ENCODE data around the gene ENPP6.
A peak's percentile ranks its signal among the peaks of the same experiment; 100 is the strongest.

The ENPP6 gene

GRCh38 chr4:184163813-184164212 is 53.9 kb downstream of the ENPP6 start:
- Histone ChIP-seq H3K4me2 (ENCODE audit: low read depth, low read length, poor library complexity, severe bottlenecking) (no peak overlapping the region), H4K20me1 (ENCODE audit: insufficient read depth, low read length, poor library complexity, severe bottlenecking) (no peaks in the 10 kb centered on the region), H3K27me3 (ENCODE audit: insufficient read depth, low read length, poor library complexity, severe bottlenecking) (no peaks in the 10 kb centered on the region), H3K79me2 (ENCODE audit: insufficient read depth, low read length) (no peaks in the 10 kb centered on the region), H3F3A (ENCODE audit: low read depth) (no peaks in the 10 kb centered on the region), H3K9me2 (replicated peaks; ENCODE audit: low read depth, low read length) (no peaks in the 10 kb centered on the region), H3K36me3 (ENCODE audit: insufficient read depth, low read length) (no peaks in the 10 kb centered on the region), H2AFZ (ENCODE audit: low read length) (no peak overlapping the region), H3K4me1 (ENCODE audit: insufficient read depth, low read length, poor library complexity, severe bottlenecking) (no peaks in the 10 kb centered on the region), H3K9ac (ENCODE audit: low read depth, low read length, poor library complexity, severe bottlenecking) (no peak overlapping the region), H3K9me3 (ENCODE audit: insufficient read depth, low read depth, low read length) (no peaks in the 10 kb centered on the region), H3K4me3 (ENCODE audit: low read length, poor library complexity, severe bottlenecking) (no peak overlapping the region)
- TF ChIP-seq CTCF (conservative IDR thresholded peaks at IDR 0.05; ENCODE audit: low read length) (peak; percentile 77), EZH2phosphoT487 (IDR thresholded peaks at IDR 0.05; ENCODE audit: borderline replicate concordance) (no peak)

GRCh38 chr4:184162596-184162995 is 55.1 kb downstream of the ENPP6 start:
- Histone ChIP-seq H3F3A (ENCODE audit: low read depth) (no peaks in the 10 kb centered on the region), H3K9me3 (ENCODE audit: insufficient read depth, low read depth, low read length) (no peaks in the 10 kb centered on the region), H3K9ac (ENCODE audit: low read depth, low read length, poor library complexity, severe bottlenecking) (no peak overlapping the region), H3K4me2 (ENCODE audit: low read depth, low read length, poor library complexity, severe bottlenecking) (no peak overlapping the region), H3K36me3 (ENCODE audit: insufficient read depth, low read length) (no peaks in the 10 kb centered on the region), H2AFZ (ENCODE audit: low read length) (no peak overlapping the region), H3K9me2 (replicated peaks; ENCODE audit: low read depth, low read length) (no peaks in the 10 kb centered on the region), H3K4me3 (ENCODE audit: low read length, poor library complexity, severe bottlenecking) (no peak overlapping the region), H4K20me1 (ENCODE audit: insufficient read depth, low read length, poor library complexity, severe bottlenecking) (no peaks in the 10 kb centered on the region), H3K4me1 (ENCODE audit: insufficient read depth, low read length, poor library complexity, severe bottlenecking) (no peaks in the 10 kb centered on the region), H3K79me2 (ENCODE audit: insufficient read depth, low read length) (no peaks in the 10 kb centered on the region), H3K27me3 (ENCODE audit: insufficient read depth, low read length, poor library complexity, severe bottlenecking) (no peaks in the 10 kb centered on the region)
- TF ChIP-seq EZH2phosphoT487 (IDR thresholded peaks at IDR 0.05; ENCODE audit: borderline replicate concordance) = no peak
- no peak for TF ChIP-seq CTCF (conservative IDR thresholded peaks at IDR 0.05; ENCODE audit: low read length)

- no peak for TF ChIP-seq EZH2phosphoT487 (IDR thresholded peaks at IDR 0.05; ENCODE audit: borderline replicate concordance)
- TF ChIP-seq CTCF (conservative IDR thresholded peaks at IDR 0.05; ENCODE audit: low read length) = no peak
- H3K9me3 ChIP-seq (ENCODE audit: insufficient read depth, low read depth, low read length) = no peaks in the 10 kb centered on the region
- H3K4me2 ChIP-seq (ENCODE audit: low read depth, low read length, poor library complexity, severe bottlenecking) = no peak overlapping the region
- no peaks in the 10 kb centered on the region for H3K36me3 ChIP-seq (ENCODE audit: insufficient read depth, low read length)
- no peaks in the 10 kb centered on the region for H3F3A ChIP-seq (ENCODE audit: low read depth)
- no peak overlapping the region for H2AFZ ChIP-seq (ENCODE audit: low read length)
- no peak overlapping the region for H3K9ac ChIP-seq (ENCODE audit: low read depth, low read length, poor library complexity, severe bottlenecking)
- no peaks in the 10 kb centered on the region for H3K4me1 ChIP-seq (ENCODE audit: insufficient read depth, low read length, poor library complexity, severe bottlenecking)
- H3K9me2 ChIP-seq (replicated peaks; ENCODE audit: low read depth, low read length) = no peaks in the 10 kb centered on the region
- H4K20me1 ChIP-seq (ENCODE audit: insufficient read depth, low read length, poor library complexity, severe bottlenecking) = no peaks in the 10 kb centered on the region
- no peak overlapping the region for H3K4me3 ChIP-seq (ENCODE audit: low read length, poor library complexity, severe bottlenecking)
- no peaks in the 10 kb centered on the region for H3K79me2 ChIP-seq (ENCODE audit: insufficient read depth, low read length)
- H3K27me3 ChIP-seq (ENCODE audit: insufficient read depth, low read length, poor library complexity, severe bottlenecking) = no peaks in the 10 kb centered on the region
Observed at GRCh38 chr4:184157322-184157721, 60.4 kb downstream of the ENPP6 start.
